Kidney (tissue), 14 donors: Measurements from ENCODE around the gene MAPK10. TPM values are rescaled to one million over a fixed set of nuclear protein-coding genes. Genes with fewer than 3 reads are reported as not detected.

Experiments
- DNase-seq, 5 donors: peaks; one replicate each; pipeline ENCODE4 v3.0.0-alpha.2; 2013 to 2020
- FAIRE-seq: peaks from 2 replicates; lab custom pipeline; 2012; peaks lifted over from hg19 to GRCh38; lab: Jason Lieb, UNC
- H3K27ac ChIP-seq, 2 donors: one replicate each; pipeline ENCODE4 v1.7.0; 2013; ENCODE audit warnings: low read depth in 2 of 2, low read length in 2 of 2, inconsistent platforms in 1 of 2
- H3K27me3 ChIP-seq: one replicate; pipeline ENCODE4 v1.7.1; 2013; ENCODE audit warnings: low read length, inconsistent platforms; ENCODE audit not compliant: control insufficient read depth, insufficient read depth
- H3K36me3 ChIP-seq, 3 donors: one replicate each; pipeline versions ENCODE4 v1.7.0 to v1.7.1; 2013; ENCODE audit warnings: low read length in 3 of 3, control low read depth in 1 of 3, inconsistent platforms in 1 of 3; ENCODE audit not compliant: insufficient read depth in 3 of 3, control insufficient read depth in 2 of 3
- H3K4me1 ChIP-seq, 3 donors: one replicate each; pipeline versions ENCODE4 v1.7.0 to v1.7.1; 2013; ENCODE audit warnings: low read length in 3 of 3, inconsistent platforms in 1 of 3, low read depth in 1 of 3; ENCODE audit not compliant: control insufficient read depth in 2 of 3, insufficient read depth in 2 of 3
- H3K4me3 ChIP-seq, 3 donors: one replicate each; pipeline versions ENCODE4 v1.7.0 to v1.8.1; 2013; ENCODE audit warnings: low read length in 3 of 3, control low read depth in 1 of 3, inconsistent platforms in 1 of 3
- H3K9ac ChIP-seq, 3 donors: one replicate each; pipeline versions ENCODE4 v1.7.0 to v1.7.1; 2013; ENCODE audit warnings: low read length in 3 of 3, control low read depth in 1 of 3, inconsistent platforms in 1 of 3
- H3K9me3 ChIP-seq, 3 donors: one replicate each; pipeline versions ENCODE4 v1.7.0 to v1.7.1; 2013; ENCODE audit warnings: low read length in 3 of 3, control low read depth in 1 of 3, inconsistent platforms in 1 of 3; ENCODE audit not compliant: control insufficient read depth in 2 of 3, insufficient read depth in 1 of 3
- CTCF ChIP-seq: IDR thresholded peaks from 3 replicates; pipeline ENCODE4 v1.5.1; 2012; ENCODE audit warnings: mild to moderate bottlenecking, moderate library complexity, borderline replicate concordance; ENCODE audit not compliant: insufficient read depth; ENCODE audit errors: extremely low read depth
- intact Hi-C: fragments of 100-400 bp; cut with DNase I; formaldehyde crosslinking; loops from one replicate; pipeline ENCODE4 v1.11.1; 2022
- polyA plus RNA-seq: library from polyadenylated mRNA; stranded (reverse); fragments of 350-450 nt; fragmentation: Illumina TruSeq; extraction: RNeasy Lipid Tissue Mini Kit (QIAGEN cat#74804); gene quantifications from one replicate; pipeline ENCODE4 v1.2.3, GENCODE V29; 2014; ENCODE audit warnings: low read depth, low replicate concordance; ENCODE audit not compliant: insufficient read depth
- total RNA-seq: library from RNA; stranded (reverse); fragmentation: NEBNext Ultra II Directional; extraction: Animal tissue kit (Norgen Biotek cat#: 25700); gene quantifications from one replicate; pipeline ENCODE4 v1.2.1, GENCODE V29; 2021
- donor health status: control.
- donor health status: control.
- donor health status: control.
- donor health status: control.
- donor health status: control.
- donor health status: DM: yes; HTN: yes; CAD: no.
- donor health status: Normal renal cell carcinoma (clear cell type).

MAPK10 gene
- total and polyA plus RNA-seq, 2 donors from 2014 or later: 27.6 to 54.5 TPM

GRCh38 chr4:86160426-86160825, 199.4 kb downstream of the MAPK10 start:
- Histone ChIP-seq H3K9me3 (no peaks in the 10 kb centered on the region), H3K27ac (no peak overlapping the region), H3K9ac (no peak overlapping the region), H3K36me3 (no peaks in the 10 kb centered on the region), H3K4me3 (no peak overlapping the region), H3K27me3 (no peaks in the 10 kb centered on the region), H3K4me1 (no peaks in the 10 kb centered on the region)
- TF ChIP-seq CTCF: no peak
- intact Hi-C loops: no loop called here
- FAIRE-seq (no peak), DNase-seq (no peak)

GRCh38 chr4:86159216-86159615, 200.6 kb downstream of the MAPK10 start:
- Histone ChIP-seq H3K27ac (no peak overlapping the region), H3K9me3 (no peaks in the 10 kb centered on the region), H3K27me3 (no peaks in the 10 kb centered on the region), H3K9ac (no peak overlapping the region), H3K4me1 (no peaks in the 10 kb centered on the region), H3K4me3 (no peak overlapping the region), H3K36me3 (no peaks in the 10 kb centered on the region)
- FAIRE-seq (no peak), DNase-seq (no peak)
- no peak for TF ChIP-seq CTCF
- intact Hi-C loops: no loop called here

- FAIRE-seq: no peak
- no peak overlapping the region for H3K9ac ChIP-seq
- no peak for TF ChIP-seq CTCF
Measured at GRCh38 chr4:86156531-86156930, 203.3 kb downstream of the MAPK10 start.

GRCh38 chr4:86155766-86156165, 204.1 kb downstream of the MAPK10 start:
- intact Hi-C loops: no loop called here
- FAIRE-seq: no peak
- H3K27me3 ChIP-seq: no peaks in the 10 kb centered on the region

More at GRCh38 chr4:86156531-86156930, 203.3 kb downstream of the MAPK10 start:
- no peaks in the 10 kb centered on the region for H3K36me3 ChIP-seq
- H3K4me1 ChIP-seq: no peaks in the 10 kb centered on the region
- intact Hi-C loops: no loop called here
- no peaks in the 10 kb centered on the region for H3K27me3 ChIP-seq
- H3K27ac ChIP-seq: no peak overlapping the region
- DNase-seq: no peak
- no peak overlapping the region for H3K4me3 ChIP-seq
- H3K9me3 ChIP-seq: no peaks in the 10 kb centered on the region

More at GRCh38 chr4:86155766-86156165, 204.1 kb downstream of the MAPK10 start:
- Histone ChIP-seq H3K4me1 (no peaks in the 10 kb centered on the region), H3K9me3 (no peaks in the 10 kb centered on the region), H3K9ac (no peak overlapping the region), H3K4me3 (no peak overlapping the region), H3K27ac (no peak overlapping the region), H3K36me3 (no peaks in the 10 kb centered on the region)
- no peak for DNase-seq
- TF ChIP-seq CTCF: no peak
